Karpas-422 (cell line): Measurements from ENCODE around the gene LRBA. TPM values are rescaled to one million over a fixed set of nuclear protein-coding genes. Genes with fewer than 3 reads are reported as not detected.

ENCODE experiments used
- DNase-seq: peaks from one replicate; pipeline ENCODE4 v3.0.0-alpha.2; 2015
- H2AFZ ChIP-seq: fragments of 200-600 bp; sonication (generic); 2 replicates; pipeline ENCODE4 v1.6.1; 2014; ENCODE audit warnings: antibody characterized with exemption, low read length, mixed read lengths
- H3K27ac ChIP-seq: fragments of 200-600 bp; sonication (generic); 2 replicates; pipeline ENCODE4 v1.5.1; 2014; ENCODE audit warnings: mild to moderate bottlenecking, low read length, moderate library complexity
- H3K27me3 ChIP-seq: fragments of 200-600 bp; sonication (generic); 2 replicates; pipeline ENCODE4 v1.6.1; 2014; ENCODE audit warnings: low read length, mixed read lengths
- H3K36me3 ChIP-seq: fragments of 200-600 bp; sonication (generic); 2 replicates; pipeline ENCODE4 v1.6.1; 2014; ENCODE audit warnings: low read length, mixed read lengths; ENCODE audit not compliant: insufficient read depth
- H3K4me1 ChIP-seq: fragments of 200-600 bp; sonication (generic); 2 replicates; pipeline ENCODE4 v1.6.1; 2014; ENCODE audit warnings: mild to moderate bottlenecking, low read length, mixed read lengths
- H3K4me2 ChIP-seq: fragments of 200-600 bp; sonication (generic); 2 replicates; pipeline ENCODE4 v1.6.1; 2014; ENCODE audit warnings: low read length, low read depth, mild to moderate bottlenecking; ENCODE audit not compliant: poor library complexity, severe bottlenecking
- H3K4me3 ChIP-seq: fragments of 200-600 bp; sonication (generic); 2 replicates; pipeline ENCODE4 v1.5.1; 2014; ENCODE audit warnings: mild to moderate bottlenecking, antibody characterized with exemption, low read length, mixed read lengths
- H3K79me2 ChIP-seq: fragments of 200-600 bp; sonication (generic); 2 replicates; pipeline ENCODE4 v1.6.1; 2014; ENCODE audit warnings: mild to moderate bottlenecking, low read length, mixed read lengths
- H3K9ac ChIP-seq: fragments of 200-600 bp; sonication (generic); 2 replicates; pipeline ENCODE4 v1.6.0; 2014; ENCODE audit warnings: low read length
- H3K9me2 ChIP-seq: fragments of 200-600 bp; sonication (generic), shearing (Covaris generic); replicated peaks from 2 replicates; pipeline ENCODE4 v1.6.0; 2014; ENCODE audit warnings: mild to moderate bottlenecking, low read length, moderate library complexity; ENCODE audit not compliant: insufficient read depth
- H3K9me3 ChIP-seq: fragments of 300-700, 200-600 bp; sonication (generic); 2 replicates; pipeline ENCODE4 v1.6.1; 2014; ENCODE audit warnings: low read length, mixed read lengths
- H4K20me1 ChIP-seq: fragments of 200-600 bp; sonication (generic); 2 replicates; pipeline ENCODE4 v1.6.1; 2014; ENCODE audit warnings: mild to moderate bottlenecking, antibody characterized with exemption, low read length, low read depth; ENCODE audit not compliant: insufficient read depth
- total RNA-seq: library from RNA; depleted of rRNA; stranded (reverse); fragments of >200 nt; shearing (Covaris generic); gene quantifications from 2 replicates; pipeline ENCODE4 v1.2.3, GENCODE V29; 2014; ENCODE audit warnings: low replicate concordance

Gene LRBA
- total RNA-seq, 1 experiment from 2014 or later = 131 TPM

- H3K9me2 ChIP-seq = no peaks in the 10 kb centered on the region
- no peak overlapping the region for H3K27ac ChIP-seq
- H4K20me1 ChIP-seq = no peaks in the 10 kb centered on the region
- H3K79me2 ChIP-seq = peaks cover 100% of the 10 kb centered on the region
- no peaks in the 10 kb centered on the region; the same call in 1 of the 2 replicates for H3K4me1 ChIP-seq
- H3K9ac ChIP-seq = no peak overlapping the region
- no peaks in the 10 kb centered on the region for H3K27me3 ChIP-seq
- H2AFZ ChIP-seq = no peak overlapping the region
- H3K4me3 ChIP-seq = no peak overlapping the region
- H3K9me3 ChIP-seq = no peaks in the 10 kb centered on the region
- H3K4me2 ChIP-seq = no peak overlapping the region
- H3K36me3 ChIP-seq = peaks cover 8% of the 10 kb centered on the region; the same call in 1 of the 2 replicates
- DNase-seq = no peak
Measured at GRCh38 chr4:150990993-150991392, 24.1 kb downstream of the LRBA start.

GRCh38 chr4:150990250-150990649, 24.8 kb downstream of the LRBA start:
- no peak overlapping the region for H3K27ac ChIP-seq
- peaks cover 8% of the 10 kb centered on the region; the same call in 1 of the 2 replicates for H3K36me3 ChIP-seq
- no peaks in the 10 kb centered on the region for H4K20me1 ChIP-seq
- no peak overlapping the region for H3K4me2 ChIP-seq
- no peaks in the 10 kb centered on the region for H3K9me2 ChIP-seq
- H3K4me3 ChIP-seq = no peak overlapping the region
- no peaks in the 10 kb centered on the region for H3K9me3 ChIP-seq
- peaks cover 100% of the 10 kb centered on the region for H3K79me2 ChIP-seq
- H3K27me3 ChIP-seq = no peaks in the 10 kb centered on the region
- no peak overlapping the region for H2AFZ ChIP-seq
- no peak overlapping the region for H3K9ac ChIP-seq
- H3K4me1 ChIP-seq = no peaks in the 10 kb centered on the region; the same call in 1 of the 2 replicates
- no peak for DNase-seq

- H3K9ac ChIP-seq = no peak overlapping the region
- DNase-seq = no peak
- H3K27ac ChIP-seq = no peak overlapping the region
- no peak overlapping the region for H2AFZ ChIP-seq
- H3K27me3 ChIP-seq = no peaks in the 10 kb centered on the region
- peaks cover 96% of the 10 kb centered on the region for H3K79me2 ChIP-seq
- H3K36me3 ChIP-seq = no peaks in the 10 kb centered on the region; the same call in 1 of the 2 replicates
- no peaks in the 10 kb centered on the region for H3K9me3 ChIP-seq
- H4K20me1 ChIP-seq = no peaks in the 10 kb centered on the region
- H3K4me2 ChIP-seq = no peak overlapping the region
- H3K9me2 ChIP-seq = no peaks in the 10 kb centered on the region
- H3K4me3 ChIP-seq = no peak overlapping the region
- no peaks in the 10 kb centered on the region for H3K4me1 ChIP-seq
Measured at GRCh38 chr4:150988238-150988637, 26.8 kb downstream of the LRBA start.

GRCh38 chr4:150987204-150987603, 27.9 kb downstream of the LRBA start:
- DNase-seq = no peak
- Histone ChIP-seq H3K27ac (no peak overlapping the region), H3K79me2 (peaks cover 96% of the 10 kb centered on the region), H3K9ac (no peak overlapping the region), H3K4me2 (no peak overlapping the region), H3K9me2 (no peaks in the 10 kb centered on the region), H3K9me3 (no peaks in the 10 kb centered on the region), H3K36me3 (no peaks in the 10 kb centered on the region; the same call in 1 of the 2 replicates), H3K4me1 (no peaks in the 10 kb centered on the region), H3K27me3 (no peaks in the 10 kb centered on the region), H4K20me1 (no peaks in the 10 kb centered on the region), H3K4me3 (no peak overlapping the region), H2AFZ (no peak overlapping the region)

GRCh38 chr4:150986085-150986484, 29.0 kb downstream of the LRBA start:
- Histone ChIP-seq H3K79me2 (peaks cover 95% of the 10 kb centered on the region), H3K9me2 (no peaks in the 10 kb centered on the region), H3K9me3 (no peaks in the 10 kb centered on the region), H3K9ac (no peak overlapping the region), H3K27ac (no peak overlapping the region), H3K4me2 (no peak overlapping the region), H3K4me1 (no peaks in the 10 kb centered on the region), H3K4me3 (no peak overlapping the region), H3K36me3 (no peaks in the 10 kb centered on the region), H4K20me1 (no peaks in the 10 kb centered on the region), H3K27me3 (no peaks in the 10 kb centered on the region), H2AFZ (no peak overlapping the region)
- DNase-seq = no peak

- no peak overlapping the region for H3K9ac ChIP-seq
- no peak overlapping the region for H3K27ac ChIP-seq
- H3K27me3 ChIP-seq = no peaks in the 10 kb centered on the region
- H3K4me2 ChIP-seq = no peak overlapping the region
- H4K20me1 ChIP-seq = no peaks in the 10 kb centered on the region
- H3K4me1 ChIP-seq = no peaks in the 10 kb centered on the region
- peaks cover 95% of the 10 kb centered on the region for H3K79me2 ChIP-seq
- H3K4me3 ChIP-seq = no peak overlapping the region
- H2AFZ ChIP-seq = no peak overlapping the region
- no peaks in the 10 kb centered on the region for H3K9me3 ChIP-seq
- no peak for DNase-seq
- peaks cover 6% of the 10 kb centered on the region; the same call in 1 of the 2 replicates for H3K36me3 ChIP-seq
- H3K9me2 ChIP-seq = no peaks in the 10 kb centered on the region
Measured at GRCh38 chr4:150983851-150984250, 31.2 kb downstream of the LRBA start.

- Histone ChIP-seq H3K9me2 (no peaks in the 10 kb centered on the region), H3K9ac (no peak overlapping the region), H3K4me1 (no peaks in the 10 kb centered on the region)
Measured at GRCh38 chr4:150982557-150983233, 32.4 kb downstream of the LRBA start.

GRCh38 chr4:150978738-150979575, 36.1 kb downstream of the LRBA start:
- Histone ChIP-seq H3K4me2 (no peak overlapping the region), H3K36me3 (peaks cover 7% of the 10 kb centered on the region; the same call in 1 of the 2 replicates), H3K9me2 (no peaks in the 10 kb centered on the region), H3K9ac (no peak overlapping the region), H3K79me2 (peaks cover 93% of the 10 kb centered on the region), H4K20me1 (no peaks in the 10 kb centered on the region), H3K4me3 (no peak overlapping the region), H3K27ac (no peak overlapping the region), H2AFZ (no peak overlapping the region), H3K27me3 (no peaks in the 10 kb centered on the region), H3K9me3 (no peaks in the 10 kb centered on the region), H3K4me1 (peaks cover 14% of the 10 kb centered on the region)
- DNase-seq = no peak

More at GRCh38 chr4:150982557-150983233, 32.4 kb downstream of the LRBA start:
- peaks cover 7% of the 10 kb centered on the region; the same call in 1 of the 2 replicates for H3K36me3 ChIP-seq
- no peak overlapping the region for H3K4me2 ChIP-seq
- no peak overlapping the region for H3K4me3 ChIP-seq
- no peaks in the 10 kb centered on the region for H4K20me1 ChIP-seq
- H2AFZ ChIP-seq = no peak overlapping the region
- no peak overlapping the region for H3K27ac ChIP-seq
- no peak for DNase-seq
- no peaks in the 10 kb centered on the region for H3K9me3 ChIP-seq
- peaks cover 95% of the 10 kb centered on the region for H3K79me2 ChIP-seq
- H3K27me3 ChIP-seq = no peaks in the 10 kb centered on the region
